NCI-H345 (cell line): ENCODE results near the gene INTS11.
A peak's percentile ranks its signal among the peaks of the same experiment; 100 is the strongest.

ENCODE experiments used
- DNase-seq: peaks from one replicate; lab custom pipeline; 2025; lab: John Stamatoyannopoulos, UW

The INTS11 gene

DNA sequence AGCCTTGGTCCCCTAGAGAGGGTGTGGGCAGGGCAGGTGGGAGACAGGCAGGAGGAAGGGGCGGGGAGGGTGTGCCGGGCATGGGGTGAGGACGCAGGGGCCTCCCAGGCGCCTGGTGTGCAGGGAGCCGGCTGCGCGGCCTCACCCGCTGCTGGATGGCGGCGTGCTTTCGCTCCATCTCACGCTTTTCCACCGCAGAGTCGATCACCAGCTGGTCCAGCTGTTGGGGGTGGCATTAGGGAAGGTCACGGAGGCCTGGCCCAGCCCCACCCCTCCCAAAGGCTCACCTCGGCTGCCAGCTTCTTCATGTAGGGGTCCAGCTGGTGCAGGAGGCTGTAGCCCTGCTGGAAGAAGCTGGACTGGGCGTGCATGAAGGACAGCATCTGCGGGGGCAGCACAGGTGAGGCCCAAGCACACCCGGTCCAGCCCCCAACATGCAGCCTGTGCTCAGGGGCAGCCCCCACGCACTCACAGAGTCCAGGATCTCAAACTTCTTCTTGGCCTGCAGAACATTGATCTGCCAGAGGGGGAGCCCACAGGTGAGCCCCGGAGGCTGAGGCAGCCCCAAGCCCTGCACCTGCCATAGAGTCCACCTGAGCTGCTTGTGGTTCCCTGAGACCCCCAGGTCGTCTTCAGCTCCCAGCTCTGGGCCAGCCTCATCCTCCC, 24.6 kb downstream of the INTS11 start:
- DNase-seq: peak; percentile 29

DNA sequence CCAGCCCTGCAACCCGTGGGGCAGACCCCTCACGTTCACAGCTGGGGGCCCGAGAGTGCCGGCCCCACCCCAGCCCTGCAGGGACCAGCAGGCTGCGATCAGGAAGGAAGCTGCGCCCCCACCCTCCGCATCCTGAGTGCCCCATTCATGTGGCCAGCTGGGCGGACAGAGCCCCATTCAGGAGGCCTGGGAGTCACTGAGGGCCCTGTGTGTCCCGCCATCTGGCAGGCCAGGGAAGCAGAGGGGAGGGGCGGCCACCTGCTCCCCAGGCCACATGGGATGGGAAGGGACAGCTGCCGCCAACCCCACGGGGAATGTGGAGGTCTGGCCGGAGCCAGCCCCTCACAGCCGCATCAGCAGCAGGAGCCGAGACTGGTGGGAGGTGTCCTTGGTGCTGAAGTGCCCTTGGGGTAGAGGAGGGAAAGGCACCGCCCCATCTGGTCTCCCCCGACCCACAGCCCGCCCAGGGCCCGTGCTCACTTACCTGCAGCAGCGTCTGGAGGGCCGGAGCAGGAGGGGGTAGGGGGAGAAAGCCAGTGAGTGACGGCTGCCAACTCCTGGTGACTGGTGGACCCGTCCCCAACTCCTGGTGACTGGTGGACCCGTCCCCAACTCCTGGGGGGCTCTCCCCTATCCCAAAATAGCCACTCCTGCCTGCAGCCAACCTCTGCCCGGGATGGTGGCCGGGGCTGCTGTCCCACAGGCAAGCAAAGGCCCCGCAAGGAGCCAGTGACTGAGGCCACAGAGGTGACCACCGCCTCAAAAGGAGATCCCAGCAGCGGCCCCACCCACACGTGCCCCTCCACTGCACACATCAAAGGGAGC, 25.4 kb downstream of the INTS11 start:
- DNase-seq: no peak

DNA sequence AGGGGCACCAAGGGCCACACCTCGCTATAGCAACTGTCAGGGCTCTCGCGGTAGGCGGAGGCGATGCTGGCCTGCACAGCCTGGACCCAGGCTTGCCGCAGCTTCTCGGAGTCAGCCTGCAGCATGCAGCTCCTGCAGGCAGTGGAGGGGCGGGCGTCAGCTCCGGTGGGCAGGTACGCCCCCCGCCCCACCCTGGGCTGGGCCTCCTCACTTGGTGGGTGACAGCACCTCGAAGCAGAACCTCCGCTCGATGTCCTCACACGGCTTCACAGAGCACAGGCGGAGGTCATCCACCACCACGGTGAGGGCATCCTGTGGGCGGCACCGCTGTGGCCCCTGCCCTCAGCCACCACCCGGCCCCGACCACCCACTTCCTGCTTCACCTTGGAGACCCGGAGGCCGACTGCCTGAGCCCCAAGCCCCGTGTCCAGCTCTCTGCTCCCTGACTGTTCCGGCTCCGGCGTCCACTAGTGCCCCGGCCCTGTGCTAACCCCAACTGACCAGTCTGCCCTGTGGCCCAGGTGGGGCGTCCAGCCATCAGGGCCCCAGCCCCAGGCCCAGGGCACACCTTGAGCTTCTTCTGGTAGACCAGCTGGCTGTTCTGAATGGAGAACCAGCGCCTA, 26.5 kb downstream of the INTS11 start:
- no peak for DNase-seq

DNA sequence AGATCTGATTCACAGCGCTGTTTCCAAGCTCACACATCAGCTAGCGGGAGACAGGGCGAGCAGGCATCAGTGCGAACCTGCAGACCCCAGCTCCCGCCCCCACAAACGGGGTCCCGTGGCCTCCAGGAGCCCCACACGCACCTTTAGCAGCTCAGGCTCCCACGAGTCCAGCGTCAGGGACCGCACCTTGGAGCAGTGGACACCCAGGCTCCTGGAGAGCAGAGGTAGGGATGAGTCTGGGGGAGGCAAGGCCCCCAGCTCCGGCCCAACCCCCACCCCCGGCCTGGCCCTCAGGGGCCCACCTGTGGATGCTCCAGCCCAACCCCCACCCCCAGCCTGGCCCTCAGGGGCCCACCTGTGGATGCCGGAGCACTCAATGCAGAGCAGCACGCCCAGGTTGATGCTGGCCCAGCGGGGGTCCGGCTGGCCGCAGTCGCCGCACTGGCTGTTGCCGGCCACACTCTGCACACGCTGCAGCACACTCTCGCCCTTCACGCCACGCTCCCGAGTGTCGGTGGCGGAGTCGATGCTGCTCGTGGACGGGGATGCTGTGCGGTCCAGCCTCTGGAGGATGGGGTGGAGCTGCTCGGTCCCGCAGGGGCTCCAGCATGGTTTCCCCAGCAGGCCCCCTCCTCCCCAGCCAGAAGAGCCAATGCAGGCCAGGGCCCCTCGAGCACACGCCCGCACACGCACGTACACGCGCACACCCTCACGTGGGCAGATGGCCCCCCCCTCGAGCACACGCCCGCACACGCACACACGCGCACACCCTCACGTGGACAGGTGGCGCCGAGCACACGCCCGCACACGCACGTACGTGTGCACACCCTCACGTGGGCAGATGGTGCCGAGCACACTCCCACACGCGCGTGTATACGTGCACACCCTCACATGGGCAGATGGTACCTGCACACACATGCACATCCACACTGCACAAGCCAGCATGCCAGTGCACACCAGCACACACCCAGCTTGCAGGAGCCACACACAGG, 28.1 kb downstream of the INTS11 start:
- no peak for DNase-seq

DNA sequence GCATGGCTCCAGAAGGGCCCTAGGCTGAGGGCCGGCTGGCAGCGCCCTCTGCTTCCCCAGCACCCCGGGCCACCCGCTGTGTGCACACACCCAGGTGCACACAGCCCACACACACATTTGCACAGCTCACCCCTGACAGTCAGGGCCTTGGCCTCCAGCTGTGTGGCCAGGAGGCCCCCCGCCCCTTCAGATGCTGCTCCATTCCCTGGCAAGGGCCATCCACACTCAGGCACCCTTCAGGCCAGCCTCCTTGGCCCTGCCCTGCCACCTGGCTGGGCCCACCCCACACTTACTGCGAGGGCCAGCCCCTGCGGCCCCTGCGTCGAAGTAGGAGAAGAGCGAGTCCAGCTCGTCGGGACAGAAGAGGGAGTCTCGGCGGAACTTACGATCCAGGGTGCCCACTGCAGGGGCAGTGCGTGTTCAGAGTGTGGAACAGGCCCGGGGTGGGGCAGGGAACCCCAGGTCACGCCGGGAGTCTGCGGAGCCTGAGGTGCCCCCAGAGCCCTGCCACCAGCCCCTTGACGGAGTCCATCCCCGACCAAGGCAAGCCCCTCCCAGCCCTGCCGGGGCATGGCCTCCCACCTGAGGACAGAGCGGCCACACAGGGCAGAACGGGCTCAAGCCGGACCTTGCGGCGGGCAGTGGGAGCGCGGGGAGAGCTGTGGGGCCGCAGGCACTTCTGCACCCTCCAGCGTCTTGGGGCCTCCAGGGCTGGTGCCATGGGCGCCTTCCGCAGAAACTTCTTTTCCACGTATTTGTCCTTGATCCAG, 29.1 kb downstream of the INTS11 start:
- DNase-seq: no peak

DNA sequence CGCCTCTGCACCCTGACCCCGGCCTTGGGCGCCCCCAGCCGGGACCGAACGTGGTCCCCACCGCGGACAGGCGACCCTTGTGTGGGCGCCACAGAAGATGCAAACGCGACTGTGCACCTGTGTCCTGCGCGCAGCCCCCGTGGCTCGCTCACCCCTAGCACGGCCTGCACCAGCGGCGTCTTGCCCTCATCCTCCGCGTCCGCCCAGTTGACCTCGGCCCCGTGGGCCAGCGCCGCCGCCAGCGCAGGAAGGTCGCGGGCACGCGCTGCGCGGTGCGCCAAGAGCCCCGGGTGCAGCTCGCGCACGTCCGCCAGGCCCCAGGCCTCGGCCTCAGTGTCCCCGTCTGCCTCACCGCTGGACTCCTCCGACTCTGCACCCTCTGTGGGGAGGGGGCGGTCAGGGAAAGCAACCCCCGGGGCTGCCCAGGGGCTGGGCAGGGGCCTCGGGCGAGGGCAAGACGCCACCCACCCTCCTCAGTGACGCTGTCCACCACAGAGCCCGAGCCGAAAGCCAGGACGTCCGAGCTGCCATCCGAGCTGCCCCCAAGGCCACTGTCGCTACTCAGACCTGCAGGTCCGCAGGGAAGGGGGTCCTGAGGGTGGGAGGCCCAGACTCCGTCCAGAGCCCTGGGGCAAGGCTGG, 30.1 kb downstream of the INTS11 start:
- DNase-seq: no peak

DNA sequence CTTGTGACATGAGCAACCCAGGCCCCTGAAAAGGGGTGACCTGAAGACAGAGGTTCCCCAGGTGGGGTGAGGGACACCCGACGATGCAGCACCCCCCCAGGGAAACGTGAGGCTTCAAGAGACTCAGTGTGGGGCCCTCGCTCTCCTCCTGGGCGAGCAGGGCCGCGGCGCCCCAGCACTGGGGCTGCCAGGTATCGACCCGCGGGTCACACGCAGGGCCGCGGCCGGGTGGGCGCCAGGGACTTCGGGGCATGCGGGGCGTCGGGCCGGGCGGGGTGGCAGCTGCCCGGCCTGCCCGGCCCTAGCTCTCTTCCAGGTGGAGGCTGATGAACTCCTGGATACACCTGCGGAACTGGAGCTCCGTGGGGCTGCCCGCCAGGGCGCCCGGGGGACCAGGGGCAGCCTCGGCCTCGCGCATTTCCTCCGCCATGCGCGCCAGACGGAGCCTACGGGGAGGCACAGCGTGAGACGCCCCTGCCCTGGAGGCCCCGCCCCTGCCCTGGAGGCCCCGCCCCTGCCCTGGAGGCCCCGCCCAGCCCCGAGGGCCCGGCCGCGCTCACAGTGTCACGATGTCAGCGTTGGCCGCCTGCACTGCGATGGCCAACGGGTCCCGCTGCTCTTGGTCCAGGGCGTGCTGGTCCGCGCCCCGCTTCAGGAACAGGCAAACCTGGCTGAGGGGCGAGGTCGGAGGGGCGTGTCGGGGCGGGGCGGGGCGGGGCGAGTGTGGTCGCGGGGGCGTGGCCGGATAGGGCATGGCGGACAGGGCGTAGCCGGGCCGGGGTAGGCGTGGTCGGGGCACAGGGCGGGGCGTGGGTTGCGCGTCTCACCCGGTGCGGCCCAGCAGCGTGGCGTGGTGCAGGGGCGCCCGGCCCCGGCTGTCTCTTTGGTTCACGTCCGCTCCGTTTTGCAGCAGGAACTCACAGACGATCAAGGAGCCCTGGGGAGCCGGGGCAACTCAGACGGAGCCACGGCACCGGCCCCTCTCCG, 30.9 kb downstream of the INTS11 start:
- no peak for DNase-seq

DNA sequence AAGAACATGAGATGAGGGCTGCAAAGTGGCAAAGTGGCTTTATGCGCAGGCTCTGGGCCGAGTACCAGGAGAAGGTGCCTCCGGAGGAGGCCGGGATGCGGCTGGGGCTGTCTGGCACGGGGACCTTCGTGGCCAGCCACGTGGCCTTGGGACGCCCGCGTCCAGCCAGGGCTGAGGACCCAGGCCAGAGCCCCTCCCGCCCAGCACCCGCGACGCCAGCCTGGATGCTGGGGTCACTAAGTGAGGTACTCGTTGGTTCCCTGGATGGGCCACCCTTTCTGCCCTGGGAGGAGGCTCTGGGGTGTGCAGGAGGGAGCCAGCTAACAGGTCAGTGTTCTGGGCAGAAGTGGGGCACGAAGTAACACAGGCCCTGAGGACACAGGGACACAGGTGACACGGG, 31.6 kb downstream of the INTS11 start:
- DNase-seq: no peak

DNA sequence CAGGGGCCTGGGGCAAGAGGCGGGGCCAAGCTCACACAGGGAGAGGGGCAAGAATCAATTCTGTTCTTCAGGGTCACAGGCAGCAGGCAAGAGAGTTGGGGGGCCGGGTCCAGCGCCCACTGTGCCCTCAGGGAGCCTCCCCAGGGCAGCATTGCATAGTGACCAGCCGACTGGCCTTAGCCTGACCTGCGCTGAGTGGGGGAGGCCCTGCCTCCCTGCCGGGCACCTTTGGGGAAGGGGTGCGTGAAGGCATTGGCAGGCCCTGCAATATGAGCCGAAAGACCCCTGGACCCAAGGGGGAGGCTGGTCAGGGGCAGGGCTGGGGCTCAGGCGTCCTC, 32.0 kb downstream of the INTS11 start:
- DNase-seq: no peak

DNA sequence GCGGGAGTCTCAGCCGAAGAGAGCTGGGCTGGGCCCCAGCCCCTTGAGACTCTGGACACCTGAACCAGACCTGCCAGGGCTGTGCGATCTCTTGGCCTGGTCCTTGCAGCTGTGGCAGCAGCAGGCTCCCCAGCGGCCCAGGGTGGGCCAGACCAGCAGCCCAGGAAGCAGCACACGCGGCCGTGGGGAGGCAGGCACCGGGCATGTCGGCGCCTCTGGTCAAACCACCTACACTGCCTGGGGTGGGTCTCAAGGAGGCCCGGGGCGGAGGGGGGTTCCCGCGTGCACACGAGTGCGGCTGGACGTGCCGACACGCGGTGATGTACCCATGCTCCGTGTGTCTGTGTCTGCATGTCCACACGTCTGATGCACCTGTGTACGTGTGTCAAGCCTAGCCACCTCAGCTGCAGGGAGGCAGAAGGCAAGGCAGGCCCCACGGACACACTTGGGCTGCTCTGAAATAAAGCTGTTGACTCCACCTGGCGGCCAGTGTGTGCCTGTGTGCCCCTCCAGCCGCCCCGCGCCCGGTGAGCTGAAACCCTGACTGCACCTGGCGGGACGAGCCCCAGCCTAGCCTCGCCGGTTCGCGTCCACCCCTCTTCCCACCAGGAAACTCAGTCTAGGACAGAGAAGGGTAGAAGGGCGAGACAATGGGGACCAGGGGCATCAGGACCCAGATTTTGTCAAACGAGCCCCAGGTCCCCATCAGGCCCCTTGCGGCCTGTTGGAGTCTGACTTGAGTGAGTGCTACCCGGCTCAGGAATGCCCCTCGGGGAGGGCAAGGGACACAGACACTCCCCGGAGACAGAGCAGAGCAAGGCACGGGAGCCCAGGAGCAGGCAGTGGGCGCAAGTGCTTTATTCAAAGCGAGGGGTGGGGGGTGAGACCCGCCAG, 32.7 kb downstream of the INTS11 start:
- peak; percentile 80 for DNase-seq

DNA sequence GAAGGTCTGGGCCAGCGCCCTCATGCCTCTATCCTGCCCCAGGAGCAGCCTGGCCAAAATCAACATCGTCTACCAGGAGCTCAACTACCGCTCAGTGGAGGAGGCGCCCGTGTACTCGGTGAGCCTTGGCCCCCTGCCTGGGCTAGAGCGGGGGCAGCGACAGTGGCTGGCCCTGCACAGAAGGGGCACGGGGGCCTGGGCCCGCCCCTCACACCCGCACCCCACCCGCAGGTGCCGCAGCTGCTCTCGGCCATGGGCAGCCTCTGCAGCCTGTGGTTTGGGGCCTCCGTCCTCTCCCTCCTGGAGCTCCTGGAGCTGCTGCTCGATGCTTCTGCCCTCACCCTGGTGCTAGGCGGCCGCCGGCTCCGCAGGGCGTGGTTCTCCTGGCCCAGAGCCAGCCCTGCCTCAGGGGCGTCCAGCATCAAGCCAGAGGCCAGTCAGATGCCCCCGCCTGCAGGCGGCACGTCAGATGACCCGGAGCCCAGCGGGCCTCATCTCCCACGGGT, 33.4 kb downstream of the INTS11 start:
- DNase-seq: peak; percentile 38

DNA sequence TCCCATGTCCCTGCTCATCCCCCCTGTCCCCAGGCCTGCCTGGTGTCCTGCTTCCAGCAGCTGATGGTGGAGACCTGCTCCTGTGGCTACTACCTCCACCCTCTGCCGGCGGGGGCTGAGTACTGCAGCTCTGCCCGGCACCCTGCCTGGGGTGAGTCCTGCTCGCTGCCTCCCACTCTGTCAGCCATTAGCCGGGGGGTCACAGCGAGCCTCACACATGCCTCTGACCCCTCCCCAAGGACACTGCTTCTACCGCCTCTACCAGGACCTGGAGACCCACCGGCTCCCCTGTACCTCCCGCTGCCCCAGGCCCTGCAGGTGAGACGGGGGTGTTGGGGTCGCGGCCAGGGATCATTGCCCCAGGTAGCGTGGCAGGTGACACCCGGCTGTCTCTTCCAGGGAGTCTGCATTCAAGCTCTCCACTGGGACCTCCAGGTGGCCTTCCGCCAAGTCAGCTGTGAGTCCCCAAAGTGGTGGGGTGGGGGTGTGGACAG, 34.2 kb downstream of the INTS11 start:
- peak; percentile 20 for DNase-seq

DNA sequence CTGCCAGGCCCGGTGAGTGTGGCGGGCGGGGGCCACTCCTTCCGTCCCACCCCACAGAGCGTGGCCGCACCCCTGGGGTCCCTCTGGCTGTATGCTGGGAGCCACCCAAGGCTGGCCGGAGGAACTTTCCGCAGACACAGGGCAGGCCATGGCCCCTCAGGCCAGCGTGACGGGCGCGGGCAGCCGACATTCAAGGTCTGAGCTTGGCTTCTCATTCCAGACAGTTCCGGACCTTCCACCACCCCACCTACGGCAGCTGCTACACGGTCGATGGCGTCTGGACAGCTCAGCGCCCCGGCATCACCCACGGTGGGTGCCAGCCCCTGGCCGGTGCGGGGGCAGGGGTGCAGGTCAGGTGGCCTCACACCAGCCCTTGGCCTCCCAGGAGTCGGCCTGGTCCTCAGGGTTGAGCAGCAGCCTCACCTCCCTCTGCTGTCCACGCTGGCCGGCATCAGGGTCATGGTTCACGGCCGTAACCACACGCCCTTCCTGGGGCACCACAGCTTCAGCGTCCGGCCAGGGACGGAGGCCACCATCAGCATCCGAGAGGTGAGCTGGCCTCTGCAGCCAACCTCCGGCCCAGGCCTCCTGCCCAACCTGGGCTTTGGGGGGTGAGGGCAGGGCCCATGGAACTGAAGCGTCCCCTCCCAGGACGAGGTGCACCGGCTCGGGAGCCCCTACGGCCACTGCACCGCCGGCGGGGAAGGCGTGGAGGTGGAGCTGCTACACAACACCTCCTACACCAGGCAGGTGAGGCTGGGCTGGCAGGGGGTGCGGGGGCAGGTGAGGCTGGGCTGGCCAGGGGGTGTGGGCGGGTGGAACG, 37.0 kb downstream of the INTS11 start:
- DNase-seq: peak; percentile 23

DNA sequence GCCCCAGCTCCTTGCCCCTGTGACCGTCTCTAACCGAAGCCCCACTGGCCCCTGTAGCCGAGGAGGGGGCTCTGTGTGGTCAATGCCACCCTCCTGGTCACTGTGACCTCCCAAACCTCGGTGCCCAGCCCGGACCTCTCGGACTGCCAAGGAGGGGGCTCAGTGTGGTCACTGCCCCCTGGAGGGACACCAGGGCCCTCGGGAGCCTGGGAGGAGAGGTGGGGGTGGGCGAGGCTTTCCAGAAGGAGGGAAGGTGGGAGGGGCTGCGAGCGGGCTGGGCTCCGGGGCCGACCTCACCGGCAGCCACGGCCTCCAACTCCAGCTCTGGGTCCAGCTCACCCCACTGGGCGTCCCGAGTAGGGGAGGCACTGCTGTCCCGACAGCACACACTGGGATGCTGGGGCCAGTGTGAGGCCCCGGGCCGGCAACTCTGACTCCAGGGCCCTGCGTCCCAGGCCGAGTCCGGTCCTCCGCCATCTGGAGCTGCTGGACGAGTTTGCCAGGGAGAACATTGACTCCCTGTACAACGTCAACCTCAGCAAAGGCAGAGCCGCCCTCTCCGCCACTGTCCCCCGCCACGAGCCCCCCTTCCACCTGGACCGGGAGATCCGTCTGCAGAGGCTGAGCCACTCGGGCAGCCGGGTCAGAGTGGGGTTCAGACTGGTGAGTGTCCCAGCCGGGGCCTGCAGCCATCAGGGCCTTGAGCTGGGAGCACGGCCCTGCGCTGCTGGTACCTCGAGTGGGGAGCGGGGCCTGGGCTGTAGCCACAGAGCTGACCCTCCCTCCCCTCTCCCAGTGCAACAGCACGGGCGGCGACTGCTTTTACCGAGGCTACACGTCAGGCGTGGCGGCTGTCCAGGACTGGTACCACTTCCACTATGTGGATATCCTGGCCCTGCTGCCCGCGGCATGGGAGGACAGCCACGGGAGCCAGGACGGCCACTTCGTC, 37.9 kb downstream of the INTS11 start:
- no peak for DNase-seq

DNA sequence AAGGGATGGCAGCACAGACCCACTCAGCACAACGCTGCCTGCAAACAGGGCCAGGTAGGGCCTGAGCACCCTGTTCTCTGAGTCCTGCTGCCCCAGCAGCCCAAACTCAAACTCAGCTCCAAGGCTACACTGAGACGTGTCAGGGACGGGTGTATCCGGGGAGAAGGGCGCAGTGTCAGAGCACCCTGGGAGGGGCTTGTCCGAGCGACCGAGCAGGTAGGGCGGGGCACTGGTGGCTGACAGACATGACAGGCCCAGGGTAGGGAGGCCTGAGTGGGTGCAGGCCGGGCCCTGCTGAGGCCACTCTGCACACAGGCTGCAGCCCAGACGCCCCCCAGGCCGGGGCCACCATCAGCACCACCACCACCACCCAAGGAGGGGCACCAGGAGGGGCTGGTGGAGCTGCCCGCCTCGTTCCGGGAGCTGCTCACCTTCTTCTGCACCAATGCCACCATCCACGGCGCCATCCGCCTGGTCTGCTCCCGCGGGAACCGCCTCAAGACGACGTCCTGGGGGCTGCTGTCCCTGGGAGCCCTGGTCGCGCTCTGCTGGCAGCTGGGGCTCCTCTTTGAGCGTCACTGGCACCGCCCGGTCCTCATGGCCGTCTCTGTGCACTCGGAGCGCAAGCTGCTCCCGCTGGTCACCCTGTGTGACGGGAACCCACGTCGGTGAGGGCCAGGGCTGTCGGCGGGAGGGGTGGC, 38.7 kb downstream of the INTS11 start:
- DNase-seq: no peak
